GM21367 (cell line): ENCODE data around the gene HPGD.

Experiments
- ATAC-seq: cut with Tn5 transposase; IDR thresholded peaks from one replicate; pipeline ENCODE4 v1.9.1; 2021; ENCODE audit not compliant: unreplicated experiment

The HPGD gene

DNA sequence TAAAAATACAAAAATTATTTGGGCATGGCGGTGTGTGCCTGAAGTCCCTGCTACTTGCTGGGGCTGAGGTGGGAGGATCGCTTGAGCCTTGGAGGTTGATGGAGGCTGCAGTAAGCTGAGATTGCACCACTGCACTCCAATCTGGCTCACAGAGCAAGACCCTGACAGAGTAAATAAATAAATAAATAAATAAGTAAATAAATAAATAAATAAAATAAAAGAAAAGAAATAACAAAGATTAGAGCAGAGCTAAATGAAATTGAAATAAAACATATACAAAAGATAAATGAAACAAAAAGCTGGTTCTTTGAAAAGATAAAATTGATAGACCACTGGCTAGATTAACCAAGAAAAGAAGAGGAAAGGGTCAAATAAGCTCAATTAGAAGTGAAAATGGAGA is 43.1 kb downstream of the HPGD start:
- no peak for ATAC-seq

DNA sequence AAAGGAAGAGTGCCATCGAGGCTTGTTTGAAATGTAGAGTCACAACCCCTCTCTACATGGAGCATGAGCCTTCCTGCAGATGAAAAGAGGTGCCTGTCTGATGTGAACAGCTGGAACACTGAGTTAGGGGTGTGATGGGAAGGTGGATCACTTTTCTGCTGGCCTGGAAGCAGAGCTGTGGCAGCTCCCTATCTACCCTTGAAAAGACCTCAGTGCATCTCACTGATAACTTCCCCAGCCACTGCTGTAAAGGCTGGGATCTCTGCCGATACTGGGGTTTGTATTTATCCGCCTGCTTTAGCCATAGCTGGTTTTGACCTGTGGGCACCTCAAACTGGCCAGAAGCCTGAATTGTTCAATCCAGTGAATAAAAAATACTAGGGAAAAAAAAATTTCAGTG is 46.8 kb downstream of the HPGD start:
- ATAC-seq, result no peak

DNA sequence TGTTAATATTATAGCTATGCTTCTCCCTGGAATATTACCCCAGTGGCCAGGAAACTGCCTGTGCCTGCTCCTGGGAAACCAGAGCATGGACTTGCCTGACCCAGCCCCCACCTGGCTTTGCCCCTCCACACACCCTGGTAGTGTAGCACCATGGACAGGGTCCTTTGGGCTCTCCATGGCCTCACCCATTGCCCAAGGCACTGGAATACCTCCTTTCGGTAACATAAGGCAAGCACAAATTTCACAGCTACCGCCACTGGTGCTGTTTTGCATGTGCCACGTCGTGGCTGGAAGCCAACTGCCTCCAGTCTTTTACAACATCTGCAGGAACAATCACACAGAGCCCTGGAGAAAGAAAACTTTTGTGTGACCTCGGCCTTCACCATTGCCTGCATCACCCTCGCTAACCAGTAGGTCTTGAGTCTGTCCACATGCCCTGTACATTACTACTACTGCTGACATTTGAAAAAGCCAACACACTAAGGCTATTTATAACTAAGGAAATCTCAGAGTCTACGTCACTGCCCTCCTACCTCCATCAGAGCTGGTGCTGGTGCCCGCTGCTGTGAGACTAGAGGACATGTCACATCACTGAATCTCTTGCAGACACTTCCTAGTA is 47.7 kb downstream of the HPGD start:
- ATAC-seq, result no peak

DNA sequence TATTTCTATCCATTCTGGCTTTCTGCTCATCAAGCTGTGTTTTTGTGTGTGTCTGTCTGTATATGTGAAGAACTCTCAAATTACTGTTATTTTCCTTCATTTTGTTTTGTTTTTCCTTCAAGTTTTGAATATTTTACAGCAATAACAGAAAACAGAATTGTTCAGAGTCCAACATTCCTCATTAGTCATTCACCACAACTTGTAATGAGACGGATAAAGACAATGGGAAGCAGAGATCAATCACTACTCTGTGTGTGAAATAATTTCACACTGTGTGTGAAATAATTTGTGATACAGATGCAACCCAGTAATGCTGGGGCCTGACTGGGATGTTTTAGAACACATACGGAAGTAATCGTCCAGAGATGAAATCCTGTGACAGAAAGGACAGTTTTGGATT is 55.2 kb downstream of the HPGD start:
- ATAC-seq, result no peak

DNA sequence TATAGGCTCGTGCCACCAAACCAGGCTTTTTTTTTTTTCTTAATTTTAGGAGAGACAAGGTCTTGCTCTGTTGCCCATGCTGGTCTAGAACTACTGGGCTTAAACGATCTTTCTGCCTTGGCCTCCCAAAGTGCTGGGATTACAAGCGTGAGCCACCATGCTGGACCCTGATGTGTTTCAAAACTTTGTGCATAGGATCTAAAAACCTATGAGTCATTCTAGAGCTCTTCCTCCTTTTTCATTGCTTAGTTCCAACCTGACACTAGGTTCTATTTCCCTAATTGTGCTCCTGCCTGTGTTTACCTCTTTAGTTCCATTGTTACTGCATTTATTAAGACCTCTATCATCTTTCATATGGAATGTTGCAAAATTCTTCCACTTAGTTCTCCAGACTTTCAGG is 57.3 kb downstream of the HPGD start:
- ATAC-seq, result no peak

DNA sequence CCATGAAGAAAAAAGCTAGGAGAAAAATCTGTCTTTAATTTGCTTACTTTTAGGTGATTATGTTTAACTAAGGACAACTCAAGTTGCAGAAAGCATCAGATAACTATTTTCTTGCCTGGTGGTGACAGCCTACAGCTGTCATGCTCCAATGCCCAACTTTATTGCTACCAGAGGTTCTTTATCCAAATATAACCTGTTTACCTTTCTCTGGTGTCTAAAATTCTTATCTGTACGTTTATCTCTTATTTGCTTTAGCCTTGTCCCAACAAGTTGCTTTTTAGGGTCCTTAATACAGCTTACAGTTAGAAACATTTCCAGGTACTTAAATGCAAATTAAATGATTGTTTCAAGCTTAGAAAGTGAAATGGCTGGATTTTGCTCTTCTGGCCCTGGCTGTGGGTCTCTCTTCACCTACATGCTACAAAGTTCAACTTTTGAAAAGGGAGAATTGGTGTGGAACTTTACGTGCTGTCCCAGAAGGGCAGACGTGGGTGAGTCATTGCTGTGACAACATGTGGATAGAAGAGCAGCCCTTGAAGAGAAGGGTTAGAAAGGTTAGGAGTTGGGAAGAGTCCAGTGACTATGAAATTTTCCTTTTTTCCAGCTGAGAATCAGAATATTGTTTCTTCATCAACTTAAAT is 60.7 kb downstream of the HPGD start:
- no peak for ATAC-seq

DNA sequence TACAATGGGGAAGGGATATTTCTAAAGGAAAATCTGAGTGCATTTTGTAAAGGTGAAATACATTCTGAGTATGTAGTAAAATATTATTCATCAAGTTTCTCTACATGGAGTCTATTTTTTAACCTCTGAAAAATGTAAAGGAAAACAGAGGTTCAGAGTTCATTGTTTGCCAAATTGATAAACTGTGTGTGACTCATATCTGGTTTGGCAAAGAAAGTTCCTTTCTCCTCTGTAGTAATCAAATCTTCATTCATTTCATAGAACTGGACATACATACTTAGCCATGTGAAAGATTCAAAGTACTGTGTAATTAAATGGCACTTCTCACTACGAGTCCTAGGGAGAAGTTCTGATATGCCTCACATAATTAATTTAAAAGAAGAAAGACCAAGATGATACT is 61.6 kb downstream of the HPGD start:
- no peak for ATAC-seq

DNA sequence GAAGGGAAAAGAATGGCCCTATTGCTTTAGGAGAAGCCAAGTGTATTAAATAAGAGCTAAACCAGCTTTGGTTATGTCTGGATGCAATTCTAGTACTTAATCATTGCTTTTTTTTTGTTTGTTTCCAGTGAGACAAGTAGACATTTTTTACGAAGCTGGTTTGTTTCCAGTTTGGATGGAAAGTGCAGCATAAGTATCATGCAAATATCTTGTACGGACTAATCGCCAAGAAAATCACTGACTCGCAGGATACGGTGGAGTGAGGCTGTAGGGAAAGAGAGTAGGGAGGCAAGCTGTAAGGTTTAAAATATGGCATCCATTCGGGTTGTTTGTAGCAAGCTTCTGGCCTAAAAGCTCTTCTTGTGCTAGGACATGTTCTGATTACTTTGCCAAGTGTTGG is 64.8 kb downstream of the HPGD start:
- ATAC-seq, result no peak

DNA sequence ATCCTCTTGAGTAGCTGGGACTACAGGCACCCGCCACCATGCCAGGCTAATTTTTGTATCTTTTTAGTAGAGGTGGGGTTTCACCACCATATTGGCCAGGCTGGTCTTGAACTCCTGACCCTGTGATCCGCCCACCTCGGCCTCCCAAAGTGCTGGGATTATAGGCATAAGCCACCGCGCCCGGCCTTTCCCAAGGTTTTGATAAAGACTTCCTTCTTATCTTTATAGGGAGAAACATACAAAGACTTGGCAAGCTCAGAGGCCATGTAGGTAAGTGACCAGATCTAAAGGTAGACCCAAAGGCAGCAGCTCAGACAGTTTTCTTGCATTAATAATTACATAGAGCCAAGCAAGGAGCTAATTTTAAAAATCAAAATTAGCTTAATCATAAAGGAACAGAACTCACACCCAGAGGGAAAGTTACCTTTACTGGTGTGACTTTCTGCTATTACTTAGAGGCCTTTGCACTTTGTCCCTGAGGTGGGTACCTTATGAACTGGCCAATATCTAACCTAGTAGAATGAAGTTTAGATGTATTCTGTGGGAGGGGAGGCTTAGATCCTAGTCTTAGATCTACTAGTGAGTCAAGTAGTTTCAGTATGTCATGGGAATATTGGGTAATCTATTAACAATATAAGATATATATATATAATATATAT is 67.3 kb downstream of the HPGD start:
- no peak for ATAC-seq

DNA sequence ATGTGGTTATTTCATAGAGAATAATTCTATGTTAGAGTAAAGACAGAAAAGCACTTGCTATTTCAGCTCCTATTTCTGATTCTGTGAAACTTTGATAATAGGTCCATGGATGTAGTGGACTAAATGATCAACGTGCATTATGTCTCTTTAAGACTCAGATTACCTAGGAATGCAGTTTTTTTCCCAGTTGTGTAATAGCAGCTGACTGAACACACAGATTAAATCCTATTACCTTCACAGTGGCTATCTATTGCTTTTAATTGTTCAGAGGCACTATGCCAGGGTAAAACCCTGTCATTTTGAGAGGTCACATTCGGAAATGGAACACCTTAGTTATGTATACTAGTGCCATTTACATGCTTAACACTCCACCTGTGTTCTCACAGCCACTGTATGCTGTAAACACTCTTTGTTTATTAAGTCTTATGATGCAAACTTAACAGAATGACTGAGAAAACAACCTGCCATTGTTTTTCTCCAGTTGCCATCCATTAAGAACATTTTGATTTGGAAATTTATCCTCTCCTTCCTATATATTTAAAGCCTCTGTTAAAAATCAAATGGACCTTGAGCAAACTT is 70.5 kb downstream of the HPGD start:
- no peak for ATAC-seq

DNA sequence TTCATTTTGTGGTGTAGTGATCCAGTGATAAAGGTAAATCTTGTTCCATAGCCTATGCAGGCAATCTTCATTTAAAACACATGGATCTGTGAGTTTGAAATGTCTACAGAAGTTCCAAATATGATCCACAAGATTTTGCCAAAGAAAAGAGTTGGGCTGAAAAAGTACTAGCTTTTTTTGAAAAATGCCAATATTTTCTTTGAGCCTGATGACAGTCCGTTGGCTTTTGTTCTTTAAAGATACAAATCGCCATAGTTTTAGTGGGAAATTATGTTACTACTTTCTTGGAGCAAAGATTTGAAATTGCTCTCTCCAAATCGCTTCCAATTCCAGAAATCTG is 71.5 kb downstream of the HPGD start:
- ATAC-seq, result no peak

DNA sequence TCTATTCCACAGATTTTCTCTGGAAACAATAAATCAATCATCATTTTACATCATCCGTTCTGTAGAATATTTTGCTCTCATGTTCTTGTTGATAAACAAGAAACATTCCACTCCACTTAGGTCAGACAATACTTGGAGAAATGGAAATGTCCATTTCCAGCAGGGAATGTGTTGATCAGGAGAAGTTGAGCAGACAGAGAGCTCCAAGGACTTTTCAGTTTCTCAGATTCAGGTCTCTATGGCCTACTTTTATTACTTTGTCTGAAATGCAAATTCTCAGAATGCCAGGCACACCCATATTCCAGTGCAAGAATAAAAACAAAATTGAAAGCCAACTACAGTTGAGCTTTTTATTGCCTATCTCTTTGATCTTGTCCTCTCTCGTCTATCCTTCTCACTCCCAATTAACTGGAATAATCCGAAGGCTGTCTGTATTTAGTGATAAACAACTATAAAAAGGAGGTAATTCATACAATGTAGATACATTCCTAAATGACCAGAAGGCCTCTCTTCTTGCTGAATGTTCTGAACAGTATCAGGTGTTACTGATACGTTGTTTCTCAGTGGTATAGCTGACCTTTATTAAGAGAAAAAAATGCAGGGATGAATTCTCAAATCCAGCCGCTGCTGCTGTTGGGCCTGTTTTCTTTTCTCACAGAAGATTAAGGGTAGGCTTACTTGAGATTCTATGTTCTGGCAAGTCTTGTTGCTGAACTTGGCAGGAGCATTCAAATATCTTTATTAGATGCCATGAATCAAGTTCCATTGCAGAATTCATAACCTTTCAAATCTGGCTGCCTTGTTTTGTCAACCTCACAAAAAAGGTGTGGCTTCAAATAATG is 72.1 kb downstream of the HPGD start:
- no peak for ATAC-seq

DNA sequence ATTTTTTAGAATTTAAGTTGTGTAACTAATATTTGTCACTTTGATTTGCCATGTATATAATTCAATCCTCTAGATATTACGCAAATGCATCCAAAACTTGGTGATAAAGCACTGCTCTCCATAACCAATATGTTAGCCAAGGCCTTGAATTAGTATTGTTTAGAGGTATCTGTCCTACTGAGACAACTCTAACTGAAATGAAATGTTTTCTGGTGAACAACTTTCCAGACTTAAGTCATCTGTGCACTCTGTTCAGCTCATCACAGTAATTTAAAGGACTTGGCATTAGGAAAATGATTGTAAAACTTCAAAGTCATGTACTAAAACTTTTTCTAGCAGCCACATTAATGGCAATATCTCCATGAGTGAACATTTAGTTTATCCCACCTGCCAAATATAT is 73.1 kb downstream of the HPGD start:
- no peak for ATAC-seq

DNA sequence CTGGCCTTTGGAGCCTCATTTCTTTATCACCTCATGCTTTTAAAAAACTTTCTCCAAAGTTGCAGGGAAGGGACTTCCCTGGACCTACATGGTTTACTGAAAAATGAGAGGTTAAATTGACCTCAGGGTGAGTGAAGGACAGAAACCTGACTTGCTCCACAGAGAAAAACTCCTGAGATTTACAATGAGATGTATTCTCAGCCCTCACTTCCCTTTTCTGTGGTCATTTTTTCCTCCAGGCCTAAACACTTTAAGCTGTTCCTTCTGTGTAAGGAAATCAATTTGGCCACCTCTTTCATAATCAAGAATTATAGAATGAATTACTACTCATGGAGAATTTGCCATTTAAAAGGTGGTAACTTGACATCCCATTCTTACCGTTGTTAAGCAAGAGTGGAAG is 77.9 kb downstream of the HPGD start:
- no peak for ATAC-seq
